Measurements from ENCODE around the gene GALNT6.
A peak's percentile ranks its signal among the peaks of the same experiment; 100 is the strongest.
"Not testable (repeated sequence)": the region's sequence is repeated elsewhere in the genome, so short reads cannot be mapped to it uniquely, and the experiment has no call there.

The GALNT6 gene

DNA sequence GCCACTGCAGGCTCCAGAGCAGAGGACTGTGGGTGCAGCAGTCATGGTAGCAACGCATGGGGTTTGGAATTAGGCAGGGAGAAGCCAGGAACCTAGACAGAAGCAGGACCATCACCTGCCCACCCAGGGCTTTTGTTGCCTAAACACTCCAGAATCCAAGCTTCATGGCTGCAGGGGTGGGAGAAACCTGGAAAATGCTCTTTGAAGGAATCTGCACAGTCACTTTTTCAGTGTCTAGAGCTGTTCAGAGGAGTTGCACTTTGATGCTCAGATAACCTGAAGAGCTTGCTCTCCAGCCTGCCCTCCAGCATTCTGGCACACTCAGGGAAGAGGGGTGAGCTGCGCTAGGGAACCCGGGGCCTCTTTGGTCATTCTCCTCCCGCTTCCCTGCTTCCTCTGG is 43.1 kb downstream of the GALNT6 start:
- DNase-seq = no peak

DNA sequence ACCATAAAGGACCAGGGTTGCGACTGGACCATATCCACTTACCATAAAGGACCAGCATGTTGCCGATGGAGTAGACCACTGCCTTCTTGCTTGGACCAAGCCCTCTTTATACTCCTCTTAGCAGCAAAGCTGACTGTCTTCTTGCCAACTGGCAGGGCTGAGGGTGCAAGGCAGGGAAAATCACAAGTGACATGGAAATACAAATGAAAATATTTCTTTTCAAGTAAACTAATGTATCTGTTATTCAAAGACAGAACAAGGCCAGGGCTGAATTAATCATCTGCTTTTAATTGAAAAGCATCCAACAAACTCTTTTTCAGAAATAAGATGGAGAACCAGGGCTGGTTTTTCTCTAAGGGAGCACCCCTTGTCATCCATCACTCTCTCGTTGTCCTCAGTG is 44.6 kb downstream of the GALNT6 start, which contains the start of gene CELA1:
TSS of gene CELA1 (minus strand) at position 99 of the 400 bp plus-strand sequence. CDS start at position 58, 41 bp downstream.
- no peak for DNase-seq

DNA sequence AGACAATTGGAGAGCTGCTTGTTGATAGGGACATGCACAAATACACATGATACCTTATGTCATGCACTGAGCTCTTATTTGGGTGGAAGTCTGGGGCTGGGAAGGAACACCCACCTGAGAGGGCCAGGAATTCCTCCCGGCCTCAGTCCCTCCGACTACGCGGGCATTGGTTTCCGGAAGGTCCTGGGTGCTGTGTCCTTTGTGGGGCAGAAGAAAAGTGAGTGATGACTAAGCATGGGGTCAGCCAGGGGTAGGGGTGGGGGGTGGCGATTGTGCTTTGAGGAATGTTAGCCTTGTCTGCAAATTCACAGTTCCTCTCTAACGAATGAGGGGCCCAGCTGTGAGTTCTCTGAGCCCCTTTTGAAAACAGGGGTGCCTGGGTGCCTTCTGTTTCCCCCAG is 45.5 kb downstream of the GALNT6 start:
- no peak for DNase-seq

DNA sequence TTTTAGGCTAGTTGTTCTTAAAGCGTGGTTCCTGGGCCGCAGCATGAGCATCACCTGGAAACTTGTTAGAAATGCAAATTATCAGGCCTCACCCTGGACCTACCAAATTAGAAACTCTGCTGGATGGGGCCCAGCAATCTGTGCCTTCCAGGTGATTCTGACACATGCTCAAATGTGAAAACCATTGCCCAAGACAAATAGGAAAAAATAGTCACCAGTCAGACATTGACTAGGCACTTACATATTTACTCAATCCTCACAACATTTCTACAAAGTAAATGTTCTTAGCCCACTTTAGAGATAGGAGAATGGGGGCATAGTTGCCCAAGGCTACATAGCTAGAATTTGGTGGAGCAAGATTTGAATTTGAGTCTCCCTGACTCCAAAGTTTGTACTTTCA is 48.0 kb downstream of the GALNT6 start:
- DNase-seq = no peak

DNA sequence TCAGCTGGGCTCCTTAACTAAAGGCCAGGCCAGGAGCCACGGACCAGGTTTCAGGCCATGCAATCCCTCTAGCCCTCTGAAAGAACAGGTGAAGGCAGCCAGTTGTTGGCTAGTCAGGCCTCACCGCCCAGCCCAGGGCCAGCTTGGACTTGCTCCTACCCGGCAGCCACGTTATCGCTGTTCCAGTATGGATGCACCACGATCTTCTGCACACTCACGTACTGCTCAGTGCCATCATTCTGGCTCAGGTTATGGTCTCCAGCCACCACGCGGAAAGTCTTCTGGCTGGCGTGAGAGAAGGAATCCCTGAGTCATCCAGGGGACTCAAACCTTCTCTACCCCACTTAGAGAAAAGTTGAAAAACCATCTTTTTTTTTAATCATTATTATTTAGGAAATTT is 48.8 kb downstream of the GALNT6 start:
- DNase-seq = no peak

DNA sequence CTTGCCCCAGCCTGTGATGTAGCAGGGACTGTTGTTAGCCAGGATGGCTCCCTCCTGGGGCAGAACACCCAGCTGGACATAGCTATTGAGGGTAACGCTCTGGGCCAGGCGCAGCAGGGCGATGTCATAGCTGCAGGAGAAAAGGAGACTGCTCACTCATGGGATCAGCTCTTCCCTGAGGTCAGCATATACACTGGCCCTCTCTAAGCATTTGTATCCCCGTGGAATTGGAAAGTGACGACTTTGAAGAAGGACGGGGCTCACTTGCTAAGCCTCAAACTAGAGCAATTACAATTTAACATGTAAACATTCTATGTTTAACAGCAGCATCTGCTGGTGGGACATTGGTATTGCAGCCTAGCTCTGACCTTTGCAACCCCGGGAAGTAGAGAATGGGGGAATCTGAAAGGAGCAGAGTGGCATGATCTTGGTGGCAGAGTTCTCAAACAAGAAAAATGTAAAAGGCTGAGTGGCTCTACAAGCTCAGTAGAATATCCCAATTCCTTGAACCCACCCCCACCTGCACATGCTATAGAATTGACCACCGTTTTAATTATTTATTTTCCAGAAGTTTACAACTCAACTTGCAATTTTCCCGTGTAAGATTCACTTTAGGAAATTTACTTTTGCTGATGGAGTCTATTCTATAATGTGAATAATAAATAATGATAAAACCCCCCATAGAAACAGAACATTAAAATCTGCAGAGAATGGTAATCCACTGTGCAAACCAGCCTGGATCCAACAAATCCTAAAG is 49.8 kb downstream of the GALNT6 start:
- peak in 1 of 2 experiments; percentile 20 for DNase-seq

DNA sequence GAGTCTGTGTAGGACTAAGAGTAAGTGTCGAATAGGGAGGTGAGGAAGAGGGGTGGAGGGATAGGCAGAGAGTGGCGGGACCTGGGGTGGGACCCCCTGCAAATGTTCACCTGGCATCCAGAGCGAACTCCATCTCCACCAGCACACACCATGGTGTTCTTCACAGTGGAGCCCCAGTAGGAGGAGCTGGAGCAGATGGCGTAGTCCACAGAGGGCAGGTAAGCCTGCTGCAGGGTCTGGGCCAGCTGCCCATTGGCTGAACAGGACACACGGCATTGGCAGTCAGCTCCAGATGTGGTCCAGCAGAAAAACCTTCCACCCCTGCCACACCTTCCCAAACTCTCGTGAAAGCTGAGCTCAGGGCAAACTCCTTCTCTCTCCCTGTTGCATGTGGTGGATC is 51.5 kb downstream of the GALNT6 start:
- no peak for DNase-seq

DNA sequence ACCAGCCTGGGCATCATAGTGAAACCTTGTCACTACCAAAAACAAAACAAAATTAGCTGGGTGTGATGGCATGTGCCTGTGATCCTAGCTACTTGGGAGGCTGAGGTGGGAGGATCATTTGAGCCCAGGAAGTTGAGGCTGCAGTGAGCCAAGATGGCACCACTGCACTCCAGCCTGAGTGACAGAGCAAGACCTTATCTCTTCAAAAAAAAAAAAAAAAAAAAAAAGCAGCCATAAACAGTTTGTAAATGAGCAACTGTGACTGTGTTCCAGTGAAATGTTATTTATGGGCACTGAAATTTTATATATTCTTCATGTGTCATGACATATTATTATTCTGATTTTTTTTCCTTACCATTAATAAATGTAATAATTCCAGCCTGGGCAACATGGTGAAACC is 53.9 kb downstream of the GALNT6 start:
- not testable (repeated sequence) for DNase-seq

DNA sequence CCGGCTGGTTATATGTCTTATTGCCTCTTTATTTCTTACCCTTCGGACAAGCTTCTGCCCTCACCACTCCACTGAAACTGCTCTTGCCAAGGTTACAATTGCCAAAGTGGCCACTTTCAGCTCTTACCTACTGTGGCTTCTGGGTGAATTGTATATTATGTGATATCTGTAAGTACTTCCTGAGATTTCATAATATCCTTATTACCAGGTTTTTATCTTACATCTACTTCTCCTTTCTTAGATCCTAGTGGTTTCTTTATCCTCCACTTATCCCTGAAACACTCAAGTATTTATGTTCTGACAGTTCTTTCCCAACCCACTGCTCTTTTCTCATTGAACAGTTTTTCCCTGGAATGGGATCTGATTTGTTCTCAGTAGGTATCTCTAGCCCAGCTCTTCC is 55.3 kb downstream of the GALNT6 start:
- no peak for DNase-seq

DNA sequence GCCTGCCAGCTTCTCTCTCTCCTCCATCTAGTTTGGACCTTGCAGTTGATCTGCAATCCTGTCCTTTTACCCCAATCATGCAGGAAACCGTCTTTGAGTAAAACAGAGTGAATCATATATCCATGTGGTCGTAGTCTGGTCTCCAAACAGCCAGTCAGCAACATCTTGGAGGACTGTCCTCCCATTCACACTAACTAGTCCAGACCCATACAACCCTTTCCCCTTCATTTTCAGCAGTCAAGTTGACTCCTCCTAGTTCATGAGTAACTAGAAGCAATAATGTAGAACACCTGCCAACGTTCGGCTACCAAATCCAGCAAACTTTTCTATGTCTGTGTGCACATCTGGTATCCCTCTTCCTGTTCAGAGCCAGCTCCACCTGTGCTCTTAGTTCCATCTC is 56.4 kb downstream of the GALNT6 start:
- DNase-seq = no peak

DNA sequence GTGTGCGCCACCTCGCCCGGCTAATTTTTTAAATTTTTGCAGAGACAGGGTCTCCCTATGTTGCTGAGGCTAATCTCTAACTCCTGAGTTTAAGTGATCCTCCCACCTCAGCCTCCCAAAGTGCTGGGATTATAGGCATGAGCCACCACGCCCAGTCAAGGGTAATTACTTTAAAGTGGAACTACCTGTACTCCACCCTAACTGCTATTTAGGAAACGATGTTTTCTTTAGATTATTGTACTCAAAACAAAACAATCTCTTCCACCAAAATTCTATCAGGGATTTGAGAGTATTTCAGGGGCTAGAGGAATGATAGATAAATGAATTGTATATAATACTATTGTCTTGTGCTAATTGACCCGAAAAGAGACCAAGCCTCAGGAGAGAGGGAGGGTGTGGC is 57.7 kb downstream of the GALNT6 start:
- no peak for DNase-seq

DNA sequence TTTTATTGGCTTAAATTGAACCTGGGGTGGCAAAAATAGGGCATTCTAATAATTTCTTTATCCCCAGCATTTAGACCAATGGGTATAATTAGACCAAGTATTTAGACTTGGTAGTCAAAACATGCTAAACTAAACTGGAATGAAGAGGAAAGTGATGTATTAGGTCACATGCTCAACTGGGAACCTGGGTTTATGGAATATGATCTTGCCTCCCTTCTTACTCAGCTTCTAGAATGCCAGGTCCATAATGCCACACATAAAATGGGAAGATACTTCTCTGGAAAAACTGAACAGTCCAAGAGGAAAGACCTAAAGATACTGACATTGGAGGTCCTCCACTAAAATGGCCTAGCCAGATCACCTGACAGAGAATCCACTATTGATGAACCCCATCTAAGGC is 61.0 kb downstream of the GALNT6 start:
- DNase-seq = no peak

DNA sequence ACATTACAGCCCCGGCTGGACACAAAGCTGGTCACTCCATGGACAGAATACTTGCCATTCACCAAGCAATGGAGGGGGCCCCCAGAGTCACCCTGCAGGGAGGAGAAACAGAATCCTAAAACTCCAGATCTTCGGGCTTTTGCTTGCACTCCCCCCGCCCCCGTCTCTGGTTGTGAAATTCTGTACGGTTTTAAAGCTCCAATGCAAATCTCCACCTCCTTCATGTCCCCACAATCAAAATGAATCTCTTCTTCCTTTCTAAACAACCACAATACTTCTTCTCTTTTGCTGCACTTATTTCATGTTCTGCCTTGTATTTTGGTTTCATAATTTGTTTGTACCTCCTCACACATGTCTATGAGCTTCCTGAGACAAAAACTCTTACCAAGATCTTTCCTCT is 61.5 kb downstream of the GALNT6 start:
- DNase-seq = no peak

DNA sequence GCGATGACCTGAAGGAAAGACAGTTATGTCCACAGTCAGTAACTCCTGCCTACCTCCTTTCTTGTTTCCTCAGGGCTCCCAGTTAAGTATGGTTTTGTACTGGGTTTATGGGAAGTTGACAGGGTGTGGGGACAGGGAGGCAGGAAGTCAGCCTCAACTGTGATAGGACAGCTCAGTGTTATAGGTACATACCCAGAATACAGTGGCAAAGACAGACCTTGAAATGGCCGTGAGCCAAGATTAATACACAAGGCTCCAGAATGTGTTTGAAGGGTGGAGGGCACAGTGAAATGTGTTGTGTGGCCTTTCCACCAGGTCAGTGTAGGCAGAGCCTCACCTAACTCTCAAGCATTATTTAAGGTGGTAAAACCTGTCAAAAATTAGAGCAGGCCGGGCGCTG is 62.6 kb downstream of the GALNT6 start:
- DNase-seq = no peak

DNA sequence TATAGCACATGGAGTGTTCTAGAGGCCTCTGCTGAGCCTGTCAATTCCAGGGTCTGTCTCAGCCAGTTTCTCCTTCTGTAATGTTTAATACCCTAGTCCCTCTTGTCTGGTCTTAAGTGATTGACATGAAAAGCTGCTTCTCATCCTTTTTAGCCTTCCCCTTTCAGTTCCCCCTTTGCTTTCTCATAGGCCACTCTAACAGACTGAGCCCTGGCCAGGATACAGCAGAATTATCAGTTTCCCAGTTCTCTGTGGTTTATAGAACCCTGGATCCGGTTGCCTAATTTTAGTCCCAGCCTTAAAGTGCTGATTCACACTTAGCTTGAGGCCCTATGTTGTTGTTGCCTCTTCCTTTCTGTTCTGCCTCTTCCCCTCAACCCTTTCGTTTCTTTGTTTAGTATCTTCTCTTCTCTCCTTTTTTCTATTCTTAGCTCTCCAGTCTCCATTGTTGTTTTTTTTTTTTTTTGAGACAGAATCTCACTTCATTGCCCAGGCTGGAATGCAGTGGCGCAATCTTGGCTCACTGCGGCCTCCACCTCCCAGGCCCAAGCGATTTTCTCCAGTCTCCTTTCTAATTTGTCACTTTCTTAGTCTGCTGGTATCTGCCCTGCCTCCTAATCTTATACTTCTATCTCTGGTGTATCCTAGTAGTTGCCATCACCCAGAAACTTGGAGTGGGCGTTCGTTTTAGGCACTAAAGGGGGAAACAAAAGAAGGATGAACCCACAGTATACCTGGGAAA is 64.3 kb downstream of the GALNT6 start:
- DNase-seq = no peak

DNA sequence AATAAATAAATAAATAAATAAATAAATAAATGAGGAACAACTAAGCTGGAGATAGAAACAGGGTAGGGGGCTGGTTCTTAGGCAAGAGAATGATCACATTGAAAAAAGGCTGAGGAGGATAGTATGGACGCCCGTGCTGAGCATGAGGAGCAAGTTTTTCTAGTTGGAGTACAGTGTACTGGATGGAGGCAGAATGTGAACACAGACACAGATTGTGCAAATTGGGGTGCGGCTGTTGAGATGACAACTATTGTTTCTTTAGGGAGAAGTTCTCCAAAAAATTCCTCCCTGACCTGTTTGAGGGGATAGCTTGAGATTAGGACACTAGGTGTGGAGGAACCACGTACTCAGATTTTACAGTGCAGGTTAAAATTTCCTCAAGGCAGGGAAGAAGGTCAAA is 66.3 kb downstream of the GALNT6 start:
- DNase-seq = no peak

DNA sequence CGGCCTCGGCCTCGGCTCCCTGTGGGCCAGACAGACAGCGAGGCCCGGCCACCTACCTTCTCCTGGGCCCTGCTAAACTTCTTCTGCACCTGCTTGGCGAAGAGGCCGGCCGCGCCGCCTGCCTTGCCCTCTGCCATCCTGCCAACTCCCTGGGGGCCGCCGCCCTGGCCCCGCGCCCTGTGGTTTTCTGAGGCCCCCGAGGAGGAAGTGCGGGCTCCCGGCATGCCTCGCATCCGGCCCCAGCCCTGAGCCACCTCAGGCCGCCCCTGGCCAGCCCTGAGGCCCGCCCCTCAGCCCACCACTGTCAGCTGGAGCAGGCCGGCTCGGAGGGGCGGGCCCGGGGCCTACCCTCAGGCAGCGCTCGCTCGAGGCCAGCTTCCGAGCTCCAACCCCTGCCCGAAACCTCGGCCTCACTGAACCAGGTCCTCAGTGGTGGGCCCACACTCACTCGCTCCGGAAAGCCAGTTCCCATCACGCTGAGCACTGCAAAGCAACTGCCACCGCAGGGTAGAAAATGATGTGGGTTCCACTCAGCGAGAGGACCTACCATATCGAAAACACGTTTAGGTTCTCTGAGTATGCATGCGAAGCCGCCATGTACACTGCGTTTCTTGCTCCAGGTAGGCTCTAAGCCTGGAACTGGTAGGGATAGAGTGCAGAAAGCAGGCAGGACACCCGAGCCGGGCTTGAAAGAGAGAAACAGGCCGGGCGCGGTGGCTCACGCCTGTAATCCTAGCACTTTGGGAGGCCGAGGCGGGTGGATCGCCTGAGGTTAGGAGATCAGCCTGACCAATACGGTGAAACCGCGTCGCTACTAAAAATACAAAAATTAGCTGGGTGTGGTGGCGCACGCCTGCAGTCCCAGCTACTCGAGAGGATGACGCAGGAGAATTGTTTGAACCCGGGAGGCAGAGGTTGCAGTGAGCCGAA is 67.0 kb downstream of the GALNT6 start, which contains the start of gene BIN2:
TSS of gene BIN2 (minus strand) at position 209 of the 930 bp plus-strand sequence. CDS start at position 137, 72 bp downstream.
- DNase-seq = no peak

DNA sequence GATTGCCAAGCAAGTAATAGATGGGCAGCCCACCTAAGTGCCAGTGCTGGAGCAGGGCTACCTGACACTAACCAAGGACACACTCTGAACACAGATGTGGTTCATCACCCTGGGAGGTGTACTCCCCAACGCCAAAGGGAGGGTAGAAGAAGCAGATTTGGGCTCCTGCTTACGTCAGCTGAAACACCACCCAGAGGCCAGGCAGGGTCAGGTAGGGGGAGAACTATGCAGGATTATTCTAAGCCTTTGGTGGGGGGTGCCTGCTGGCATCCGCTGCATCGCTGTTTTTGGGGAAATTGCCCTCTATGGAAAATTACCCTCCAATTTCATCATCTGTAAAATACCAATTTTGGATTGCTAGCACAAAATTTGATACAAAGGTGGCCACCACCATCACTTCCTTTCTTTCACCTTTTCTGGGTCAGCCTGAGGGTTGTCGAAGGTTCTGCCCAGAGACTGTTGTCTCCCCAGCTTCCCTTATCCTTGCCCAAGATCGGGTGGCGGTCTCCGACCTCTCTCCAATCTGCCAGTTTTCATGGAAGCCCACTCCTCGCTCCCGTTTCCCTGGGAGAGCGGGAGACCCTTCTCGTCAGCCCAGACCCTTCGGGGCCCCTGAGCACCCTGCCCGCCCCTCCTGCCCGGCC is 67.8 kb downstream of the GALNT6 start:
- no peak for DNase-seq

DNA sequence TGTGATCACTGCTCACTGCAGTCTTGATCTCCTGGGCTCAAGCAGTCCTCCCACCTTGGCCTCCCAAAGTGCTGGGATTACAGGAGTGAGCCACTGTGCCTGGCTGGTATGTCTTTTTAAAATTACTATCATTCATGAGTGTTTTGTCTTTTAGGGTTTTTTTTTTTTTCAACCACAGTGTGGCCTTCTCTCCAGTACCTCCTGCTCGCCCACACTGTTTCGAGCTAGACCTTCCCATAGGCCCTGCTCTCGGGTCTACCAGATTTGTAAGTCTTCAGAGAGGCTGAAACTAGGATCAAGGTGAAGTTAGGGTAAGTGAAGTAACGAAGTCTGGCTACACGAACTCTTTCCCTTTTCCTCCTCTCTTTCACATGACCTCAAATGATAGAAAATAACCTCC is 68.8 kb downstream of the GALNT6 start:
- no peak for DNase-seq

DNA sequence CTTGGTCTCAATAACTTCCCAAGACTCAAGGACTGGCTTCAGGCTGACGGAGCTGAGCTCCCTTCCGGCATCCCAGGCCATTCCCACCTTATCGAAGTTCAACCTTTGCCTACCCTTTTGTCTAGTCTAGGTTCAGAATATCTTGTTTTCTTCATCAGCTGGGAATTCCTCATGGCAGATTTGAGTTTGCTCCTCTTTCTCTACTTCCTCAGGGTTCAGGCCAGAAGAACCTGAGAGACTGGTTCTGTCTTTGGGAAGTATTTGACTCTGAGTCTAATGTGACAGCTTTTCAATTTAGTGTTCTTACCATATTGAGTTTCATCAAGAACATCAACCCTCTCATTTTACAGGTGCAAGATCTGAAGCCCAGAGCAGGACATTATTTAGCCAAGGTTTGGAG is 69.3 kb downstream of the GALNT6 start:
- no peak for DNase-seq

DNA sequence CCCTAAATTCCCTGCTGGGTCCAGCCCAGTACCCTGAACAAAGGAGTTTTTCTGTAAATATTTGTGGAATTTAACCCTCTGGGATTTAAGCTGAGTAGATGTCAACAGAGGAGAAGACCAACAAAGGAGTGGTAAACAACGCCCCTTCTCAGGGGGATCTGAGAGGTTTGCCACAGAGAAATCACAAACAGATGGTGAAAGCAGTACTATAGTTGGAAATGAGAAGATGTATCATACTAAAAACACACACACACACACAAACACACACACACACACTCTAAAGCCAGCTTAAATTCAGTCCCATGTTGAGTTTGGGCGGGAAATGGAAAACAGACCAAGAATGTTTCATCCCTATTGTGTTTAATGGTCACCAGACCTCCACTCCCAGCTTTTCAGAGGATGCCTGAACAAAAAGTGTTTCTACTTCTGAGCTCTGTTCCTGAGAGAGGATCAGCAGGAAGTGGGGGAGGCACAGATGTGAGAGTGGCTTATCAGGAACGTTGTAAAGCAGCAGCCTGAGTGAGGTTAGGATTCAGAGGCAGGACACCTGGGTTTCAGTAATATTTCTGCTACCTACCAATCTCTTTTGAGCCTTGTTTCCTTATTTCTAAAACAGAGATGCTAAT is 70.4 kb downstream of the GALNT6 start:
- no peak for DNase-seq

DNA sequence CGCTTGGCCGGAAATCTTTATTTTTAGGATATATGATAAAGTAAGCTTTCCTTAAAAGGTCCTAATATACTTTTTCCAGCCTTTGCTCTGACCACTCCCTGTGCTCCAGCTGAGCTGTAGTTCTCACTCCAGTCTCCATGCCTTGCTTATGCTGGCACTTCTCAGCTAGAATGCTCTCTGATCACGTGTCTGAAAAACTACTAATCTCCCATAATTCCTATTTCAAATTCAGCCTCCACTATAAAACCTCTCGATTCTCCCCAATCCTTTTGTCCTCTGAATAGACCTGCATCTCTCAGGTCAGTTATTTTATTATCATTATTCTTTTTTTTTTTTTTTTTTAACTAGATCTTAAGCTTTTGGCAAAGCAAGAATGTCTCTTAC is 70.9 kb downstream of the GALNT6 start:
- no peak for DNase-seq

Measured in cerebellar nuclear complex (tissue), 1 donor.